GM19099 (cell line): ENCODE measurements around the gene EPB41.

Experiments
- POLR2A ChIP-seq: IDR thresholded peaks from 3 replicates; pipeline ENCODE4 v1.6.1; 2011; ENCODE audit warnings: low read depth; ENCODE audit not compliant: insufficient read length; ENCODE audit errors: extremely low read depth

EPB41 gene

GRCh38 chr1:29144178-29144577 is 229.8 kb downstream of the EPB41 start:
- TF ChIP-seq POLR2A, result no peak

- TF ChIP-seq POLR2A, result no peak
Measured at GRCh38 chr1:29145739-29146437, 231.5 kb downstream of the EPB41 start.

- no peak for TF ChIP-seq POLR2A
Measured at GRCh38 chr1:29148656-29149491, 234.5 kb downstream of the EPB41 start.

GRCh38 chr1:29152046-29152805 is 237.9 kb downstream of the EPB41 start:
- no peak for TF ChIP-seq POLR2A

GRCh38 chr1:29156543-29157268 is 242.3 kb downstream of the EPB41 start:
- TF ChIP-seq POLR2A, result no peak

GRCh38 chr1:29157269-29157601 is 242.9 kb downstream of the EPB41 start:
- TF ChIP-seq POLR2A, result no peak

GRCh38 chr1:29159773-29160172 is 245.4 kb downstream of the EPB41 start:
- no peak for TF ChIP-seq POLR2A

GRCh38 chr1:29162025-29162424 is 247.7 kb downstream of the EPB41 start:
- TF ChIP-seq POLR2A, result no peak

GRCh38 chr1:29162476-29163138 is 248.2 kb downstream of the EPB41 start:
- TF ChIP-seq POLR2A, result no peak

- no peak for TF ChIP-seq POLR2A
Measured at GRCh38 chr1:29164588-29164987, 250.2 kb downstream of the EPB41 start.

- TF ChIP-seq POLR2A, result no peak
Measured at GRCh38 chr1:29166291-29166878, 252.0 kb downstream of the EPB41 start.

- no peak for TF ChIP-seq POLR2A
Measured at GRCh38 chr1:29167904-29168303, 253.5 kb downstream of the EPB41 start.
